Right lobe of liver (tissue), 6 donors: ENCODE results near the gene ITPR1. TPM values are rescaled to one million over a fixed set of nuclear protein-coding genes. Genes with fewer than 3 reads are reported as not detected.

Experiments used
- ATAC-seq, 4 donors: fragments of 200-7000 bp; cut with Tn5 transposase; one replicate each; pipeline ENCODE4 v1.9.1; 2020; ENCODE audit warnings: mild to moderate bottlenecking in 4 of 4, moderate library complexity in 4 of 4
- DNase-seq, 3 donors: peaks; one replicate each; pipeline ENCODE4 v3.0.0-alpha.2; 2020
- H3K27ac ChIP-seq, 3 donors: fragments of 200-600 bp; one replicate each; pipeline ENCODE4 v1.8.0; 2022
- H3K27me3 ChIP-seq, 2 donors: fragments of 200-600 bp; one replicate each; pipeline ENCODE4 v1.8.0; 2022
- H3K36me3 ChIP-seq, 4 donors: fragments of 200-600 bp; sonication (generic) in 1 of 4; one replicate each; pipeline versions ENCODE4 v1.5.1 to v1.8.0; 2017 to 2022; ENCODE audit warnings: control low read depth in 1 of 4
- H3K4me1 ChIP-seq, 4 donors: fragments of 200-600 bp; sonication (generic) in 1 of 4; one replicate each; pipeline versions ENCODE4 v1.5.1 to v1.8.0; 2017 to 2022; ENCODE audit warnings: control low read depth in 1 of 4
- H3K4me3 ChIP-seq, 3 donors: fragments of 200-600 bp; one replicate each; pipeline ENCODE4 v1.8.0; 2022
- H3K9me3 ChIP-seq, 4 donors: fragments of 200-600 bp; sonication (generic) in 1 of 4; one replicate each; pipeline versions ENCODE4 v1.5.1 to v1.8.0; 2017 to 2022; ENCODE audit warnings: control low read depth in 1 of 4
- CTCF ChIP-seq, 4 donors: fragments of 200-600 bp in 3 of 4; fragments of 450-650 bp in 1 of 4; IDR thresholded peaks; one replicate each; pipeline versions ENCODE4 v1.5.1 to v1.8.0; 2016 to 2022; ENCODE audit warnings: antibody characterized with exemption in 4 of 4, mild to moderate bottlenecking in 2 of 4
- POLR2A ChIP-seq: fragments of 450-650 bp; IDR thresholded peaks from one replicate; pipeline ENCODE4 v1.6.1; 2017; ENCODE audit warnings: antibody characterized with exemption, mild to moderate bottlenecking
- WGBS: methylation state at CpG from one replicate; pipeline ENCODE4 v1.1.6; 2018; ENCODE audit warnings: low coverage, low lambda C conversion rate; ENCODE audit not compliant: insufficient coverage; ENCODE audit errors: missing lambda C conversion rate; 5-methylcytosine and 5-hydroxymethylcytosine counted together
- intact Hi-C, 2 donors: fragments of 100-400 bp; cut with DNase I; formaldehyde crosslinking; loops; one replicate each; pipeline versions ENCODE4 v1.11.2 to v1.14.1; 2022
- total RNA-seq, 6 experiments: library from RNA; depleted of rRNA in 2 of 6; stranded (reverse); fragments of >200 nt in 2 of 6; fragmentation: NEBNext Ultra II Directional in 3 of 6; extraction: Animal tissue kit (Norgen Biotek cat#: 25700) in 3 of 6; gene quantifications; one replicate each; pipeline versions ENCODE4 v1.1.0 to v1.2.4, GENCODE V29; 2016 to 2023
- donor health status: DM: no; HTN: yes; CAD: no.
- donor health status: DM: no; HTN: no; CAD: no.
- donor health status: DM: no; HTN: no; CAD: no.
- donor health status: DM: no; HTN: yes; CAD: no.
- donor health status: DM: no; HTN: yes; CAD: no.

Gene ITPR1
- total RNA-seq, 6 experiments from 2014 or later: 6.5 to 16.2 (median 11.5) TPM

DNA sequence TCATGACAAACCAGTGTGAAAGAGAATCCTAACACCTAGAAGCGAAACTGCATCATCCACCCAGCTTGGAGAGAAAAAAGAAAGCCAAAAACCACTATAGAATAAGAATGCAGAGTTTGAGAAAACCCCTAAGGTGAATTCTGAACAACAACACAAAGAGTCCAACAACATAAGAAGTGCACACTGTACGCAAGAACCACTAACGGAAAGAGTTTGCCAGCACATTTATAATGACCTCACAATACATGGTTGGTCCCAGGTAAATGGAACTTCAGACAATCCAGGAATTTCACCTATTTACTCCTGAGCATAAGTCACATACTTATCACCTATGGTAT is 357.7 kb downstream of the ITPR1 start:
- no peaks in the 10 kb centered on the region for H3K27me3 ChIP-seq
- no peak overlapping the region for H3K4me3 ChIP-seq
- no peak for ATAC-seq
- intact Hi-C loops: no loop called here
- DNase-seq: no peak
- TF ChIP-seq CTCF (IDR thresholded peaks at IDR 0.05) (no peak), POLR2A (no peak)
- WGBS: 80% methylated on average over 3 of the region's 3 CpGs
- H3K27ac ChIP-seq: no peak overlapping the region
- no peaks in the 10 kb centered on the region for H3K9me3 ChIP-seq
- no peaks in the 10 kb centered on the region for H3K36me3 ChIP-seq
- peaks cover 0 to 3% (median under 1%) of the 10 kb centered on the region in 4 donors for H3K4me1 ChIP-seq

DNA sequence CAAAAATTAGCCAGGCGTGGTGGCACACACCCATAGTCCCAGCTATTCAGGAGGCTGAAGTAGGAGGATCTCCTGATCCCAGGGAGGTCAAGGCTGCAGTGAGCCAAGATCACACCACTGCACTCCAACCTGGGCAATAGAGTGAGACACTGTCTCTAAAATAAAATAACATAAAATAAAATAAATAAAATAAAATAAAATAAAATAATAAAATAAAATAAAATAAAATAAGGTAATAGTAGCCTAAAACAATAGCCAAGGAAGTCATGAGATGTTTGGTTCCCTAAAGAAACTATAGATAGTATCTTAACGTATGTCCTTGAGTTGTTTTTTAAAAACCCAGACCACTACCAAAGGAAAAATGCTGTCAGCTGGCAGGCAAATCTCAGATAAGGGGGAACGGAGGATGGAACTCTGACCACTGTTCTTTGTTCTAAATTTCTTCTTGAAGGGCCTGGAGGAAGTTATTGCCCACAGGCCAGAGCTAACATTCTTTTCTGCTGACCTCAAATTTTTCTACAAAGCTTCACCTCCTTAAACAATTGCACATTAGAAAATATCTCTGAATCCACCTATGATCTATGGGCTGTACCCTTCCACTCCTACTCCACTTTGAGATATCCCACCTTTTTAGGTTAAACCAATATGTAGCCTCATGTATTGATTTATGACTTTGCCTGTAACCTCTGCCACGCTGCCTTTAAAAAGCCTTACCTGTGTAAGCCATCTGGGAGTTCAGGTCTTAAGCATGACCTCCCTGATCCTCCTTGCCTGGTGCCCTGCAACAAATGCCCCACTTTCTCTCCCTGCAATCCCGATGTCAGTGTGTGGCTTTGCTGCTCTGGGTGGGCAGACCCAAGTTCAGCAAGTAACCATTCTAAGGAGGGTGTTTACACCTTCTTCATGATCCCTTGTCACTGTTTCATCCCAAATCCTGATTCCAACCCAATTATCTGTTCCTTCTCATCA is 359.9 kb downstream of the ITPR1 start:
- ATAC-seq: no peak
- Histone ChIP-seq H3K27ac (no peak overlapping the region), H3K4me3 (no peak overlapping the region), H3K27me3 (no peaks in the 10 kb centered on the region), H3K4me1 (peaks cover 0 to 10% (median 3%) of the 10 kb centered on the region in 4 donors), H3K9me3 (no peaks in the 10 kb centered on the region), H3K36me3 (no peaks in the 10 kb centered on the region)
- WGBS: 63% methylated on average over 4 of the region's 5 CpGs
- TF ChIP-seq CTCF (IDR thresholded peaks at IDR 0.05): no peak
- no peak for TF ChIP-seq POLR2A
- DNase-seq: no peak
- intact Hi-C loops: no loop called here

GRCh38 chr3:4853749-4854140 is 360.6 kb downstream of the ITPR1 start:
- H3K36me3 ChIP-seq: no peaks in the 10 kb centered on the region
- no peak for ATAC-seq
- no peaks in the 10 kb centered on the region for H3K27me3 ChIP-seq
- no peak overlapping the region for H3K27ac ChIP-seq
- TF ChIP-seq POLR2A (no peak), CTCF (IDR thresholded peaks at IDR 0.05) (no peak)
- no peak for DNase-seq
- intact Hi-C loops: no loop called here
- no peak overlapping the region for H3K4me3 ChIP-seq
- H3K4me1 ChIP-seq: peaks cover 0 to 10% (median 3%) of the 10 kb centered on the region in 4 donors
- no peaks in the 10 kb centered on the region for H3K9me3 ChIP-seq

GRCh38 chr3:4855676-4856075 is 362.5 kb downstream of the ITPR1 start:
- TF ChIP-seq POLR2A: no peak
- TF ChIP-seq CTCF (IDR thresholded peaks at IDR 0.05): no peak
- Histone ChIP-seq H3K4me1 (peaks cover 0 to 10% (median 3%) of the 10 kb centered on the region in 4 donors), H3K4me3 (no peak overlapping the region), H3K36me3 (no peaks in the 10 kb centered on the region), H3K9me3 (no peaks in the 10 kb centered on the region), H3K27me3 (no peaks in the 10 kb centered on the region), H3K27ac (peak overlapping the region in 1 of 3 donors; percentile 2)
- intact Hi-C loops: no loop called here
- 81% methylated on average over 4 of the region's 5 CpGs for WGBS
- DNase-seq (no peak), ATAC-seq (peak in 3 of 4 donors; percentile 30 to 60 (median 39))
